Right atrium auricular region (tissue), 2 donors: Measurements from ENCODE around the gene GPHN. TPM values are rescaled to one million over a fixed set of nuclear protein-coding genes. Genes with fewer than 3 reads are reported as not detected.

Experiments
- DNase-seq: peaks from one replicate; pipeline ENCODE4 v3.0.0-alpha.2; 2019; ENCODE audit warnings: low spot score
- H3K27ac ChIP-seq, 2 donors: fragments of 200-600 bp; sonication (generic); 1 replicate in 1 of 2; 2 replicates in 1 of 2; pipeline ENCODE4 v1.5.1; 2016 to 2019
- H3K27me3 ChIP-seq, 2 donors: fragments of 200-600 bp; sonication (generic); one replicate each; pipeline versions ENCODE4 v1.5.1 to v1.6.0; 2017 to 2019
- H3K36me3 ChIP-seq: fragments of 200-600 bp; sonication (generic); one replicate; pipeline ENCODE4 v1.5.1; 2016
- H3K4me1 ChIP-seq, 2 donors: fragments of 200-600 bp; sonication (generic); one replicate each; pipeline versions ENCODE4 v1.5.1 to v1.6.0; 2017 to 2019
- H3K4me3 ChIP-seq, 2 donors: fragments of 200-600 bp; sonication (generic); 1 replicate in 1 of 2; 2 replicates in 1 of 2; pipeline ENCODE4 v1.5.1; 2017 to 2019; ENCODE audit warnings: mild to moderate bottlenecking in 1 of 2, moderate library complexity in 1 of 2
- H3K9me3 ChIP-seq, 2 donors: fragments of 200-600 bp; sonication (generic); one replicate each; pipeline ENCODE4 v1.5.1; 2019
- total RNA-seq, 2 donors: library from RNA; depleted of rRNA; stranded (reverse); fragments of >200 nt; gene quantifications; one replicate each; pipeline ENCODE4 v1.1.0, GENCODE V29; 2016
- TF ChIP-seq, protein P1 (sequence below), 2 donors: fragments of 200-600 bp; sonication (generic); IDR thresholded peaks; one replicate each; pipeline ENCODE4 v1.5.1; 2019; ENCODE audit warnings: antibody characterized with exemption in 2 of 2

Gene GPHN
- total RNA-seq, 2 donors from 2014 or later, result 14.9 TPM

GRCh38 chr14:66511849-66512248 is 3.9 kb downstream of the GPHN start:
- no peak overlapping the region for H3K4me3 ChIP-seq
- TF ChIP-seq, protein P1, sequence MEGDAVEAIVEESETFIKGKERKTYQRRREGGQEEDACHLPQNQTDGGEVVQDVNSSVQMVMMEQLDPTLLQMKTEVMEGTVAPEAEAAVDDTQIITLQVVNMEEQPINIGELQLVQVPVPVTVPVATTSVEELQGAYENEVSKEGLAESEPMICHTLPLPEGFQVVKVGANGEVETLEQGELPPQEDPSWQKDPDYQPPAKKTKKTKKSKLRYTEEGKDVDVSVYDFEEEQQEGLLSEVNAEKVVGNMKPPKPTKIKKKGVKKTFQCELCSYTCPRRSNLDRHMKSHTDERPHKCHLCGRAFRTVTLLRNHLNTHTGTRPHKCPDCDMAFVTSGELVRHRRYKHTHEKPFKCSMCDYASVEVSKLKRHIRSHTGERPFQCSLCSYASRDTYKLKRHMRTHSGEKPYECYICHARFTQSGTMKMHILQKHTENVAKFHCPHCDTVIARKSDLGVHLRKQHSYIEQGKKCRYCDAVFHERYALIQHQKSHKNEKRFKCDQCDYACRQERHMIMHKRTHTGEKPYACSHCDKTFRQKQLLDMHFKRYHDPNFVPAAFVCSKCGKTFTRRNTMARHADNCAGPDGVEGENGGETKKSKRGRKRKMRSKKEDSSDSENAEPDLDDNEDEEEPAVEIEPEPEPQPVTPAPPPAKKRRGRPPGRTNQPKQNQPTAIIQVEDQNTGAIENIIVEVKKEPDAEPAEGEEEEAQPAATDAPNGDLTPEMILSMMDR (IDR thresholded peaks at IDR 0.05), result no peak
- no peaks in the 10 kb centered on the region for H3K9me3 ChIP-seq
- peaks cover 0 to 18% of the 10 kb centered on the region in 2 donors for H3K4me1 ChIP-seq
- H3K27me3 ChIP-seq, result no peaks in the 10 kb centered on the region
- no peak overlapping the region for H3K27ac ChIP-seq
- DNase-seq, result no peak
- H3K36me3 ChIP-seq, result no peaks in the 10 kb centered on the region

GRCh38 chr14:66514213-66514612 is 6.3 kb downstream of the GPHN start:
- no peaks in the 10 kb centered on the region for H3K36me3 ChIP-seq
- peaks cover 0 to 13% of the 10 kb centered on the region in 2 donors for H3K4me1 ChIP-seq
- TF ChIP-seq, protein P1 (IDR thresholded peaks at IDR 0.05), result no peak
- no peaks in the 10 kb centered on the region for H3K9me3 ChIP-seq
- no peaks in the 10 kb centered on the region for H3K27me3 ChIP-seq
- H3K4me3 ChIP-seq, result no peak overlapping the region
- no peak overlapping the region for H3K27ac ChIP-seq
- no peak for DNase-seq

- H3K4me1 ChIP-seq, result no peaks in the 10 kb centered on the region
- H3K36me3 ChIP-seq, result no peaks in the 10 kb centered on the region
- H3K27ac ChIP-seq, result no peak overlapping the region
- DNase-seq, result no peak
- TF ChIP-seq, protein P1 (IDR thresholded peaks at IDR 0.05), result no peak
- H3K27me3 ChIP-seq, result no peaks in the 10 kb centered on the region
- no peak overlapping the region for H3K4me3 ChIP-seq
- no peaks in the 10 kb centered on the region for H3K9me3 ChIP-seq
Measured at GRCh38 chr14:66530526-66530925, 22.6 kb downstream of the GPHN start.

- Histone ChIP-seq H3K27me3 (no peaks in the 10 kb centered on the region), H3K4me3 (no peak overlapping the region), H3K9me3 (no peaks in the 10 kb centered on the region), H3K4me1 (peaks cover 0 to 12% of the 10 kb centered on the region in 2 donors), H3K36me3 (no peaks in the 10 kb centered on the region), H3K27ac (no peak overlapping the region)
- no peak for DNase-seq
- TF ChIP-seq, protein P1 (IDR thresholded peaks at IDR 0.05), result no peak
Measured at GRCh38 chr14:66539034-66539433, 31.1 kb downstream of the GPHN start.

GRCh38 chr14:66540038-66540437 is 32.1 kb downstream of the GPHN start:
- no peak for DNase-seq

GRCh38 chr14:66541627-66542026 is 33.7 kb downstream of the GPHN start:
- Histone ChIP-seq H3K27ac (no peak overlapping the region), H3K36me3 (no peaks in the 10 kb centered on the region), H3K4me3 (no peak overlapping the region), H3K27me3 (no peaks in the 10 kb centered on the region), H3K9me3 (no peaks in the 10 kb centered on the region), H3K4me1 (peaks cover 0 to 12% of the 10 kb centered on the region in 2 donors)
- DNase-seq, result no peak
- TF ChIP-seq, protein P1 (IDR thresholded peaks at IDR 0.05), result no peak

More at GRCh38 chr14:66540038-66540437, 32.1 kb downstream of the GPHN start:
- Histone ChIP-seq H3K9me3 (no peaks in the 10 kb centered on the region), H3K27ac (no peak overlapping the region), H3K4me3 (no peak overlapping the region), H3K36me3 (no peaks in the 10 kb centered on the region), H3K4me1 (peaks cover 0 to 12% of the 10 kb centered on the region in 2 donors), H3K27me3 (no peaks in the 10 kb centered on the region)
- TF ChIP-seq, protein P1 (IDR thresholded peaks at IDR 0.05), result no peak
